GM23338 (cell line): Measurements from ENCODE around the gene TBX10.

Experiments
- CTCF ChIP-seq, 2 experiments: fragments of 200-600 bp in 1 of 2; sonication (generic) in 1 of 2; conservative IDR thresholded peaks; 2 replicates each; pipeline versions ENCODE4 v1.5.1 to v1.6.1; 2016 to 2017; ENCODE audit warnings: antibody characterized with exemption in 2 of 2, low read depth in 2 of 2, mild to moderate bottlenecking in 2 of 2, moderate library complexity in 1 of 2
- EZH2 ChIP-seq: fragments of 200-600 bp; sonication (generic); IDR thresholded peaks from one replicate; pipeline ENCODE4 v1.8.0; 2017; ENCODE audit warnings: antibody characterized with exemption, mild to moderate bottlenecking, low read depth; ENCODE audit not compliant: unreplicated experiment
- EZH2phosphoT487 ChIP-seq: fragments of 200-600 bp; sonication (generic); IDR thresholded peaks from one replicate; pipeline ENCODE4 v1.8.1; 2018; ENCODE audit warnings: antibody characterized with exemption; ENCODE audit not compliant: unreplicated experiment
- REST ChIP-seq: IDR thresholded peaks from one replicate; pipeline ENCODE4 v1.6.1; 2018; ENCODE audit warnings: antibody characterized with exemption; ENCODE audit not compliant: unreplicated experiment
- STAT1 ChIP-seq: IDR thresholded peaks from one replicate; pipeline ENCODE4 v1.6.1; 2016; ENCODE audit warnings: antibody characterized with exemption; ENCODE audit not compliant: unreplicated experiment

GRCh38 chr11:67584881-67585873 is 54.4 kb downstream of the TBX10 start:
- no peak for TF ChIP-seq CTCF (conservative IDR thresholded peaks at IDR 0.05; ENCODE audit: low read depth in 2 of 2)
- no peak for TF ChIP-seq REST
- TF ChIP-seq EZH2phosphoT487: no peak
- no peak for TF ChIP-seq EZH2
- TF ChIP-seq STAT1: no peak
